ENCODE measurements around the gene TAS2R41.
"Not testable (repeated sequence)": the region's sequence is repeated elsewhere in the genome, so short reads cannot be mapped to it uniquely, and the experiment has no call there.

The TAS2R41 gene

DNA sequence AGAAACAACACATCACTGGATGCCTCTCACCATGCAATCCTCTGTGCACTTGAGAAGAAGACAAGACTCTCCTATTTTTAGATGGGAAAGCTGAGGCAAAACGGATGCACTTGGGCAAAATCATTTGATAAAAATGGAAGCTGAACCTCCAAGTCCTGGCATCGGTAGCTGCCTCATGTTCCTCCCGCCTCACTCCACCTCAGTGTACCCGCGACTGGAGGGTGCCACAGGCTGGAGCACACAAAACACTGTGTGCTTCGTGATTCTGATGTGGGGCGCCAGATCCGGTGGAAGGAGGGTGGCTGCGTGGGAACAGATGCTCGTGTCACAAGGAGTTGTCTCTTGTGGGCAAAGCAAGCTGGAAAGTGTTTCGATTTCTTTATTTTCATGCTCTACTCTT lies 41.3 kb downstream of the TAS2R41 start:
- no peak for DNase-seq (ENCODE audit: low spot score)

DNA sequence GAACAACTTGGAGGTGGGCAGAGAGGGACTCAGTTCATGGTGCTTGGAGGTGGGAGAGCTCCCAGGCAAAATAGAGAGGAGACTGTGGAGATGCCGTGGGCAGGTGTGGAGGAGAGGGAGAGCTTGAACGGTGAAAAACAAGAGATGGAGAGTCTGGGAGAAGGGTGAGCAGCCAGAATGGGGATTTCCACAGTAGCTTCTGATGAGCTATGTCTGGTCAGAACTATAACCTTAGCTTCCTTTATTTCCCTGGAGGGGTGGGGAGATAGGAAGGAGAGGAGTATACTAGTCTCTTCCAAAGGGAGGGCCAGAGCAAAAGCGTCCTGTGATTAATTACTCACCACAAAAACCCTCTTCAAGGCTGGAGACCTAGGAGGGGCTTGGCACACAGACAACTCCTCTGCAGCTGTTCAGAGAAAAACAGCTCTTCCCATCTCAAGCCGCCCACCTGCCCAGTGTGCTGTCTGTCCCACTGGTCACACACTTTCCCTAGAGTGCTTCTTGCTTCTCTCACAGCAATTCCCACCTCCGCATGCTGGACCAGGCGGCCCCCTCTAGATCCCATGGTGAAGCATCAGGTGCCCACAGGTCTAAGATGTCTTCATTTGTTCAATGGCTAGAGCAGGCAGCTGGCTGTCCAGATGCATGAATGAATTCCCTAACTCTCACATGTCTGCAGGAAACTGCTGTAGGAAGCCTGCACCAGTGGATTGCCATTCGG lies 41.9 kb downstream of the TAS2R41 start:
- DNase-seq (ENCODE audit: low spot score): no peak

DNA sequence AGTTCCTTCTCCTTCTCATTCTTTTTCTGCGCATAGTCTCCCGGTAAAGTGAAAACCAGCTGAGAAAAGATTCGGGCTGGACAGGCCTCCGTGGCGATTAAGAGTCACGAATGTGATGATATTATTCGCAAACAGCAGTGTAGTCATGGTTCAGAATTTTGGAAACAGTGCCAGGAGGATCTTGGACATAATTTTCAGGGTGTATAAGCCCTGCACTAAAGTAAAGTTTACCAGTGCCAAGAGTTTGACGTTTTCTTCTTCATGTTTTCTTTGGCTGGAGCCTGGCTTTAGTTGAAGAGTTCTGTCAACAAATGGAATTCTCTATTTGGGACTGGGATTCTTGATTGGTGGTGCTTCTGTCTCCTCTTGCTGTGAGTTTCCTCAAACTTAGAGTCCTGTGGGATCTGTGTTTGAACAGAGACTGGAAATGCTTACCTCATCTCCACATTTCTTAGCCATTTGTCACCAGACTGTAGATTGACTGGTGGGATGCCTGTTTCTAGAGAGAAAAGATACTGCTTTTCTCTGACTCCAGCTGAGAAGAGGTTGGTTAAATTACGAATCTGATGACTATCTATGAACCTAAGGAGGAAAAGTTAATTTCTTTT lies 44.7 kb downstream of the TAS2R41 start:
- DNase-seq (ENCODE audit: low spot score): not testable (repeated sequence)

Data from kidney capillary endothelial cell (primary cell).